Urinary bladder (tissue), 4 donors: ENCODE data around the gene CCDC83. TPM values are rescaled to one million over a fixed set of nuclear protein-coding genes. Genes with fewer than 3 reads are reported as not detected.
"Not testable (repeated sequence)": the region's sequence is repeated elsewhere in the genome, so short reads cannot be mapped to it uniquely, and the experiment has no call there.

Experiments
- DNase-seq: peaks from one replicate; pipeline ENCODE4 v3.0.0-alpha.2; 2015; ENCODE audit errors: extremely low spot score
- H3K27ac ChIP-seq: one replicate; pipeline ENCODE4 v1.5.1; 2013; ENCODE audit warnings: low read depth, mild to moderate bottlenecking, moderate library complexity
- H3K36me3 ChIP-seq: one replicate; pipeline ENCODE4 v1.6.1; 2013; ENCODE audit warnings: mild to moderate bottlenecking, moderate library complexity; ENCODE audit not compliant: insufficient read depth
- H3K4me1 ChIP-seq: one replicate; pipeline ENCODE4 v1.6.1; 2013; ENCODE audit warnings: mild to moderate bottlenecking, moderate library complexity; ENCODE audit not compliant: insufficient read depth
- H3K4me3 ChIP-seq: one replicate; pipeline ENCODE4 v1.5.1; 2013; ENCODE audit warnings: low read depth, low read length
- WGBS: extraction: QIAGEN DNeasy Blood & Tissue Kit; methylation state at CpG from one replicate; pipeline ENCODE4 v1.1.7; 2013; 5-methylcytosine and 5-hydroxymethylcytosine counted together
- polyA plus RNA-seq: library from polyadenylated mRNA; stranded (reverse); fragments of 200-250 nt; gene quantifications from one replicate; pipeline ENCODE4 v1.2.3, GENCODE V29; 2013
- total RNA-seq: library from RNA; depleted of rRNA; stranded (reverse); fragments of >200 nt; gene quantifications from one replicate; pipeline ENCODE4 v1.2.3, GENCODE V29; 2014
- donor health status: healthy with polysubstance abuse.
- donor health status: healthy.

The CCDC83 gene
- total and polyA plus RNA-seq, 2 donors = not detected

- H3K4me1 ChIP-seq = peaks cover 2% of the 10 kb centered on the region
- no peak overlapping the region for H3K27ac ChIP-seq
- no peak for DNase-seq
- H3K36me3 ChIP-seq = no peaks in the 10 kb centered on the region
- WGBS = 87% methylated on average over 2 of the region's 2 CpGs
- H3K4me3 ChIP-seq = no peak overlapping the region
Measured at GRCh38 chr11:85823816-85824215, 31.4 kb upstream of the CCDC83 start.

GRCh38 chr11:85825616-85826015 is 29.6 kb upstream of the CCDC83 start:
- 32% methylated on average over 3 of the region's 3 CpGs for WGBS
- no peak overlapping the region for H3K27ac ChIP-seq
- no peaks in the 10 kb centered on the region for H3K36me3 ChIP-seq
- no peak overlapping the region for H3K4me3 ChIP-seq
- no peak for DNase-seq
- H3K4me1 ChIP-seq = peaks cover 2% of the 10 kb centered on the region

GRCh38 chr11:85826116-85826855 is 28.9 kb upstream of the CCDC83 start:
- H3K4me3 ChIP-seq = no peak overlapping the region
- no peak for DNase-seq
- no peak overlapping the region for H3K27ac ChIP-seq
- H3K4me1 ChIP-seq = peaks cover 2% of the 10 kb centered on the region
- 54% methylated on average over 7 of the region's 7 CpGs for WGBS
- no peaks in the 10 kb centered on the region for H3K36me3 ChIP-seq

GRCh38 chr11:85827748-85828639 is 27.2 kb upstream of the CCDC83 start:
- peak; percentile 63 for DNase-seq

GRCh38 chr11:85828640-85828978 is 26.6 kb upstream of the CCDC83 start:
- Histone ChIP-seq H3K4me1 (peaks cover 2% of the 10 kb centered on the region), H3K36me3 (no peaks in the 10 kb centered on the region), H3K27ac (no peak overlapping the region), H3K4me3 (no peak overlapping the region)
- no peak for DNase-seq
- WGBS = 32% methylated on average over 1 of the region's 1 CpG

More at GRCh38 chr11:85827748-85828639, 27.2 kb upstream of the CCDC83 start:
- 8% methylated on average over 2 of the region's 2 CpGs for WGBS
- Histone ChIP-seq H3K4me3 (no peak overlapping the region), H3K36me3 (no peaks in the 10 kb centered on the region), H3K4me1 (peaks cover 2% of the 10 kb centered on the region), H3K27ac (peak overlapping the region; percentile 46)

GRCh38 chr11:85829172-85829571 is 26.0 kb upstream of the CCDC83 start:
- no peak for DNase-seq
- peaks cover 2% of the 10 kb centered on the region for H3K4me1 ChIP-seq
- H3K36me3 ChIP-seq = no peaks in the 10 kb centered on the region
- 98% methylated on average over 2 of the region's 2 CpGs for WGBS
- H3K27ac ChIP-seq = no peak overlapping the region
- H3K4me3 ChIP-seq = no peak overlapping the region

- Histone ChIP-seq H3K27ac (no peak overlapping the region), H3K4me3 (no peak overlapping the region)
- DNase-seq = no peak
Measured at GRCh38 chr11:85831050-85831449, 24.1 kb upstream of the CCDC83 start.

GRCh38 chr11:85835263-85835662 is 19.9 kb upstream of the CCDC83 start:
- 93% methylated on average over 1 of the region's 1 CpG for WGBS
- Histone ChIP-seq H3K4me1 (no peaks in the 10 kb centered on the region), H3K27ac (no peak overlapping the region), H3K4me3 (no peak overlapping the region), H3K36me3 (no peaks in the 10 kb centered on the region)
- no peak for DNase-seq

More at GRCh38 chr11:85831050-85831449, 24.1 kb upstream of the CCDC83 start:
- Histone ChIP-seq H3K36me3 (no peaks in the 10 kb centered on the region), H3K4me1 (no peaks in the 10 kb centered on the region)

GRCh38 chr11:85835729-85836128 is 19.5 kb upstream of the CCDC83 start:
- Histone ChIP-seq H3K27ac (no peak overlapping the region), H3K4me3 (no peak overlapping the region), H3K36me3 (no peaks in the 10 kb centered on the region), H3K4me1 (no peaks in the 10 kb centered on the region)
- WGBS = 79% methylated on average over 3 of the region's 3 CpGs
- no peak for DNase-seq

- H3K36me3 ChIP-seq, DNase-seq, H3K4me3 ChIP-seq, H3K27ac ChIP-seq, H3K4me1 ChIP-seq: not testable (repeated sequence)
Measured at GRCh38 chr11:85840932-85841331, 14.3 kb upstream of the CCDC83 start.

- no peaks in the 10 kb centered on the region for H3K4me1 ChIP-seq
- no peaks in the 10 kb centered on the region for H3K36me3 ChIP-seq
- DNase-seq = no peak
- 93% methylated on average over 3 of the region's 3 CpGs for WGBS
- H3K4me3 ChIP-seq = no peak overlapping the region
- no peak overlapping the region for H3K27ac ChIP-seq
Measured at GRCh38 chr11:85843929-85844328, 11.3 kb upstream of the CCDC83 start.

GRCh38 chr11:85844439-85845123 is 10.6 kb upstream of the CCDC83 start:
- Histone ChIP-seq H3K27ac (no peak overlapping the region), H3K4me1 (no peaks in the 10 kb centered on the region), H3K4me3 (no peak overlapping the region), H3K36me3 (no peaks in the 10 kb centered on the region)
- WGBS = 50% methylated on average over 2 of the region's 2 CpGs
- no peak for DNase-seq

- H3K4me3 ChIP-seq = no peak overlapping the region
- H3K36me3 ChIP-seq = no peaks in the 10 kb centered on the region
- 100% methylated on average over 1 of the region's 1 CpG for WGBS
- no peak for DNase-seq
- H3K27ac ChIP-seq = no peak overlapping the region
- H3K4me1 ChIP-seq = no peaks in the 10 kb centered on the region
Measured at GRCh38 chr11:85845124-85845631, 10.0 kb upstream of the CCDC83 start.
